Bronchial epithelial cell (primary cell): ENCODE data around the gene POC1A. TPM values are rescaled to one million over a fixed set of nuclear protein-coding genes. Genes with fewer than 3 reads are reported as not detected.

Experiments used
- DNase-seq: peaks from one replicate; pipeline ENCODE4 v3.0.0-alpha.2; 2010; ENCODE audit warnings: low read depth
- FAIRE-seq: peaks from 2 replicates; lab custom pipeline; 2011; peaks lifted over from hg19 to GRCh38; lab: Jason Lieb, UNC
- H3K27me3 ChIP-seq: 2 replicates; pipeline ENCODE4 v1.5.1; 2011; ENCODE audit warnings: low read length; ENCODE audit not compliant: control insufficient read depth, insufficient read depth
- H3K36me3 ChIP-seq: 2 replicates; pipeline ENCODE4 v1.5.1; 2011; ENCODE audit warnings: low read length; ENCODE audit not compliant: control insufficient read depth, insufficient read depth
- H3K4me3 ChIP-seq: 2 replicates; pipeline ENCODE4 v1.5.1; 2011; ENCODE audit warnings: mild to moderate bottlenecking, low read depth, low read length, control low read depth
- total RNA-seq: library from RNA; depleted of rRNA; stranded (reverse); fragments of >200 nt; gene quantifications from 2 replicates; pipeline ENCODE4 v1.2.1, GENCODE V29; 2014
- TF ChIP-seq, protein P1 (sequence below): IDR thresholded peaks from 2 replicates; pipeline ENCODE4 v1.5.1; 2011; ENCODE audit warnings: mild to moderate bottlenecking, moderate library complexity, low read length, control low read depth, inconsistent platforms; ENCODE audit not compliant: insufficient read depth, severe bottlenecking

POC1A gene
- total RNA-seq, 1 donor from 2014 or later: 1.8 TPM

DNA sequence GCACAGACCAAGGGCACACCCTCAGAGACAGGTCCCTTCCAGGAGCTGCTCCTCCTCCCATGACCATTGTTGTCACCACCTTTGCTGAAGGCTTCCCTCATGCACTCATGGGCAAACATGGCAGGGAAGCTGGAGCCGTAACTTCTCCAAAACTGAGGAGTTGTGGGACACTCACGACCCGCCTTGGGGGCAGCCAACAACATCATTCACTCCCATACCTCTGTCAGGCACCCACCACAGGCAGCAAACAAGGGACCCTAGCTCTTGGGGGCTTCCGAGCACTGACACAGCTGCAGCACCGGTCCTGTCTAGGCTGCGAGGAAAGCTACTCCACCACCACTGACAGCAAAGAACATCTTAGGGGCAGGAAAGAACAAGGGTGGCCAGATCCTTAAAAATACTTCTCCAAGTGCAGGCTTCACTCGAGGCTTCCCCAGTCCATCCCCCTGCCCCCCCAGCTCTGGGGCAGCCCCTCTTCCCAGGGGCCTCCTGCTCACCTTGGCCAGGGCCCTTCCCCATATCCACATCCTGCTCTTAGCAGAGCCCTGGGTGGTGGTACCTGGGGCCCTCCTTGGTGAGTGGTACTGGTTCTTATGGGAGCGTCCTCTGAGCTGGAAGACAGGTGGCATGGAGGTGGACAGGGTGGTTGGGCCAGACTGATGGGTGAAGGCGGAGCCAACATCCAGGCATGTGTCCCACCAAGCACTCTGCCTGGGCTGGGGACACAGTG is 69.8 kb downstream of the POC1A start:
- DNase-seq (no peak), FAIRE-seq (no peak)
- Histone ChIP-seq H3K4me3 (no peak overlapping the region), H3K27me3 (no peaks in the 10 kb centered on the region), H3K36me3 (no peaks in the 10 kb centered on the region)
- TF ChIP-seq, protein P1, sequence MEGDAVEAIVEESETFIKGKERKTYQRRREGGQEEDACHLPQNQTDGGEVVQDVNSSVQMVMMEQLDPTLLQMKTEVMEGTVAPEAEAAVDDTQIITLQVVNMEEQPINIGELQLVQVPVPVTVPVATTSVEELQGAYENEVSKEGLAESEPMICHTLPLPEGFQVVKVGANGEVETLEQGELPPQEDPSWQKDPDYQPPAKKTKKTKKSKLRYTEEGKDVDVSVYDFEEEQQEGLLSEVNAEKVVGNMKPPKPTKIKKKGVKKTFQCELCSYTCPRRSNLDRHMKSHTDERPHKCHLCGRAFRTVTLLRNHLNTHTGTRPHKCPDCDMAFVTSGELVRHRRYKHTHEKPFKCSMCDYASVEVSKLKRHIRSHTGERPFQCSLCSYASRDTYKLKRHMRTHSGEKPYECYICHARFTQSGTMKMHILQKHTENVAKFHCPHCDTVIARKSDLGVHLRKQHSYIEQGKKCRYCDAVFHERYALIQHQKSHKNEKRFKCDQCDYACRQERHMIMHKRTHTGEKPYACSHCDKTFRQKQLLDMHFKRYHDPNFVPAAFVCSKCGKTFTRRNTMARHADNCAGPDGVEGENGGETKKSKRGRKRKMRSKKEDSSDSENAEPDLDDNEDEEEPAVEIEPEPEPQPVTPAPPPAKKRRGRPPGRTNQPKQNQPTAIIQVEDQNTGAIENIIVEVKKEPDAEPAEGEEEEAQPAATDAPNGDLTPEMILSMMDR: no peak

DNA sequence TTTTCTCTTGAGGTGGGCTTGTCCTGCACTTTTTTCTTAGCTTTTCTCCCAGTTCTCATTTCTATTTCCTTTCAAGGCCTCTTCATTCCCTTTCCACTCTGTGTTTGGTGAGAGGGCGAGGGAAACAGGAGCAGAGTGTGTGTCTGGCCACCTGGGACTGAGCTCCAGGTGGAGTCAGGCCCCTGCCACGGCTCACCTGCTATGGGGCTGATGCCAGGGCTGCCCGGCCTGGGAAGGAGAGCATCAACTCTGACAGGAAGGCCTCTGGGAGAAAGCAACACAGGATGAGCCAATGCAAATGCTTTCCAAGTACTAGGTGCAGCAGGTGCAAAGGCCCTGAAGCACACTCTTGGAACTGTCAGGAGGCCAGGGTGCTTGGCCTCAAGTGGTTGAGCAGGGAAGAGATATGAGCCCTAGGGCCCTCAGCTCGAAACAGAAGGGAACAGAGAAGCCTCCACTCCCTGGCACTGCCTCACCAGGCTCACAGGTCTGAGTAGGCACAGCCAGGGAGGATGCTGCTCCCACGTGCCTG is 70.6 kb downstream of the POC1A start:
- FAIRE-seq: no peak

GRCh38 chr3:52082951-52083350 is 71.3 kb downstream of the POC1A start:
- DNase-seq (no peak), FAIRE-seq (no peak)
- H3K27me3 ChIP-seq: no peaks in the 10 kb centered on the region
- no peaks in the 10 kb centered on the region for H3K36me3 ChIP-seq
- TF ChIP-seq, protein P1: no peak
- no peak overlapping the region for H3K4me3 ChIP-seq

More for the DNA sequence above, 70.6 kb downstream of the POC1A start:
- TF ChIP-seq, protein P1: no peak
- H3K27me3 ChIP-seq: no peaks in the 10 kb centered on the region
- DNase-seq: no peak
- no peaks in the 10 kb centered on the region for H3K36me3 ChIP-seq
- H3K4me3 ChIP-seq: no peak overlapping the region

- FAIRE-seq (peak; percentile 40), DNase-seq (no peak)
- TF ChIP-seq, protein P1: no peak
- H3K4me3 ChIP-seq: no peak overlapping the region
- H3K36me3 ChIP-seq: no peaks in the 10 kb centered on the region
- no peaks in the 10 kb centered on the region for H3K27me3 ChIP-seq
These were observed 73.1 kb downstream of the POC1A start for GRCh38 chr3:52080830-52081719.

GRCh38 chr3:52079958-52080357 is 74.3 kb downstream of the POC1A start:
- Histone ChIP-seq H3K4me3 (no peak overlapping the region), H3K27me3 (no peaks in the 10 kb centered on the region), H3K36me3 (no peaks in the 10 kb centered on the region)
- FAIRE-seq (no peak), DNase-seq (no peak)
- TF ChIP-seq, protein P1: no peak
